Embryonic facial prominence (tissue), 1 donor: ENCODE measurements around the gene CPSF3.
"Not testable (repeated sequence)": the region's sequence is repeated elsewhere in the genome, so short reads cannot be mapped to it uniquely, and the experiment has no call there.

Source experiments
- DNase-seq: peaks from one replicate; pipeline ENCODE4 v3.0.0-alpha.2; 2016; ENCODE audit errors: extremely low spot score

Gene CPSF3

DNA sequence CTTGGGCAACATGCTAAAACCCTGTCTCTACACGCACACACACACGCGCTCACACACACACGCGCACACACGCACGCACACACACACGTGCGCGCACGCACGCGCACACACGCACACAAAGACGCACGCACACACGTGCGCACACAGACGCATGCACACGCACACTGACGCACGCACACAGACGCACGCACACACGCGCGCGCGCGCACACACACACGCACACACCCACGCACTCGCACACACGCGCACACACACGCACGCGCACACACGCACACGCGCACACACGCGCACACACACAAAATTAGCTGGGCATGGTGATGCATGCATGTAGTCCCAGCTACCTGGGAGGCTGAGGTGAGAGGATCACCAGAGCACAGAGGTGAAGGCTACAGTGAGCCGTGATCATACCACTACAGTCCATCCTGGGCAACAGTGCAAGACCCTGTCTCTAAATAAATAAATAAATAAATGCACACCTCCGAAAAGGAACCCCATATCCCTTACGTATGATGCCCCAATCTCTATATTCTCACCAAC lies 42.8 kb downstream of the CPSF3 start:
- DNase-seq, result no peak

DNA sequence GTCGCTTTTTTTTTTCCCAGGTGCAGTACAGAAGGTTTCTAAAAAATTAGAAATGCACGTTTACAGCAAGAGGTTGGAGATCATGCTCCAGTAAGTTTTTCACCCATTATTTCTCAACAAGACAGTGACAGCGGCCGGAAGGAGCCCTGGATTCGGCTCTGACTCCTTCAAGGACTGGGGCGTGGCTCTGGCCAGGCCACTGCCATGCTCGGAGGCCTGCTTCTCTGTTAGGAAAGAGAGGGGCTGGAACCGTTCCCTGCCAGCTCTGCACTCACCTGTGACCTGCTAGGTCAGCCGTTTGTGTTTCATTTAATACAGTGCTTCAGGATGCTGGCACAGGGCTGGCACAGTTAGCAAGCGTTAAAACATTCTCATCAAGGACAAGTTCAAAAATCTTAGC lies 44.2 kb downstream of the CPSF3 start:
- no peak for DNase-seq

GRCh38 chr2:9471206-9471605 lies 47.8 kb downstream of the CPSF3 start:
- no peak for DNase-seq

- DNase-seq, result no peak
These were observed 49.1 kb downstream of the CPSF3 start for GRCh38 chr2:9472511-9472910.

GRCh38 chr2:9473308-9473984 lies 50.0 kb downstream of the CPSF3 start:
- no peak for DNase-seq

DNA sequence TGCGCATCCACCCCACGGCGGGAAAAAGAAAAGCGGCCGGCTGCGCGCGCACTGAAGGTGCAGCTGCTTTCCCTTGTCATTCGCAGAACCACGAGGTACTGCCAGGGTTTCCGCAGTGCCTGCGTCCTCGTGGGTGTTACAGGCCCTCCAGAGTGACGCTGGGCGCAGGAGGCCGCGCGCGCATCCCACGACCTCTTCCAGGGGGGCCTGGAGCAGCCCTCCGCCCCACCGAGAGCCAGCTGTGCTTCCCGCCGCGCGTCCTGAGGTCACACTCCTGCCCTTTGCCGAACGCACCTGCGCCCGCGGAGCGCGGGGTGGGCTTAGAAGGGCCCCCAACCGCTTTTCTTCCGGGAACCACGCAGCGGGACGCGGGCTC lies 50.5 kb downstream of the CPSF3 start:
- no peak for DNase-seq

DNA sequence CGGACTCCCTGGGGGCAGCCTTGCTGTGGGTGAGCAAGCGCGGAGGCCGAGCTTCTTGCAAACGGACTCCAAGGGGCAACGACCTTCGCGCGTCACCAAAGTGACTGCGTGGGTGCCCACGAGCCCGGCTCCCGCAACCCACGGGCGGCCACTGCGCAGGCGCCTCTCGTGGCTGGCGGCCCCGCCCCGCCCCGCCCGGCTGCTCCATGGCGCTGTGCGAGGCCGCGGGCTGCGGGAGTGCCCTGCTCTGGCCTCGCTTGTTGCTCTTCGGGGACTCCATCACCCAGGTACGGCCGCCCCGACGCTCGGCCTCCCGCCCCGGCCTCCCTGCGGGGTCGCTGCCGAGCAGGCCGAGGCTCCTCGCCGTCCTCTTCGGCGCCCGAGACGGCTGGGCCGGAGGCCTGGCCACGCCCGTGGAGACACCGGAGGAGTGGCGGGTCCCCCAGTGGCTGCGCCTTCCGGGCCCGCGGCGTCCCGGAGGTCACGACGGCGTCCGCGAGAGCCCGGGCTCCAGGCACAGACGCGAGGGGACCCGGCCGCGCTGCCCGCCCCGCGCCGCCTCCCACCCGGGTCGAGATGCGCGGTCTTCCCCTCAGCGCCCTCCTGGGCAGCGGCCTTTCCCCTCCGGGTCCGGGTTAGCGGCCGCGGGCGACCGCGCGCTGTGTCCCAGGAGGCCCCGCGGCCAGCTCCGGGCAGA lies 51.1 kb downstream of the CPSF3 start, which contains the start of gene IAH1:
IAH1 (plus strand) TSS at position 191 of the 697 bp plus-strand sequence; CDS start at position 207, 16 bp downstream.
- no peak for DNase-seq

DNA sequence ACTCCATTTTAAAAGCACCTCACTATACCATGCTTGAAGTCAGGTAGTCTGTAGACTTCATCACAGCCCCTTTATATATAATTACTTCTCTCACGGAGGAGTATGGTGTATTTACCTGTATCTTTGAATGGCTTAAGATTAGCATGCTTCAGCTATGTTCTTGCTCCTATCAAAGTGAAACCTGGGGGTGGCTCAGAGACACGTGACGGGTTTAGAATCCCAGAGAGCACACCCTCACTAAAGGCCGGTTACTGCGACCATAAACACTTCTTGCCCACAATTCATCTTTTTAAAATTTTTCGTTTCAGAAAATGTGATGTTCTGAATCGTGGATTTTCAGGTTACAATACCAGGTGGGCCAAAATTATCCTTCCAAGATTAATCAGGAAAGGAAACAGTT lies 54.5 kb downstream of the CPSF3 start:
- DNase-seq, result no peak

GRCh38 chr2:9478526-9478925 lies 55.1 kb downstream of the CPSF3 start:
- no peak for DNase-seq

DNA sequence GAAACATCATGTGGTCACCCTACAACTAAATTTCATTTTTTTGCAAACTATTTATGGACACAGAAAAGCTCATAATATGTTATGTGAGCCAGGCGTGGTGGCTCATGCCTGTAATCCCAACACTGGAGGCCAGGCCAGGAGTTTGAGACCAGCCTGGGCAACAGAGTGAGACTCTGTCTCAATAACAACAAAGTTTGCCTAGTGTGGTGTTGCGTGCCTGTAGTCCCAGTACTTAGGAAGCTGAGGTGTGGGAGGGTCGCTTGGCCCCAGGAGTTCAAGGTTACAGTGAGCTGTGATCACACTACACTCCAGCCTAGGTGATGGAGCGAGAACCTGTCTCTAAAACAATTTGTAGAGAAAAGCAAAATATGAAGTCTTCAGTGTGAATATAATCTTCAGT lies 56.7 kb downstream of the CPSF3 start:
- no peak for DNase-seq

DNA sequence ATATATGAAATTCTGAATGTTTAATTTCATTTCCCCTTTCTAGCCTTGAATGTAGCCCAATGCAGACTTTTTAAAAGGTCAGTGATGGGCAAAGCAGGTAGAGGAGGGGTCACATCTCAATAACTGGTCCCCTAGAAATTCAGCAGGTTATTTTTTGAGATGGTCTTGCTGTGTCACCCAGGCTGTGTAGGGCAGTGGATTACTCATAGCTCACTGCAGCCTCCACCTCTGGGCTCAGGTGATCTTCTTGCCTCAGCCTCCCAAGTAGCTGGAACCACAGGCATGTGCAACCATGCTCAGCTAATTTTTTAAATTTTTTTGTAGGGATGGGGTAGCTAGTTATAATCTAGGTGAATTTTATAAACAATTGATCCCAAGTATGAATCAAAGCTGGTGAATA lies 59.7 kb downstream of the CPSF3 start:
- DNase-seq, result no peak

GRCh38 chr2:9484533-9484932 lies 61.1 kb downstream of the CPSF3 start:
- DNase-seq, result no peak

DNA sequence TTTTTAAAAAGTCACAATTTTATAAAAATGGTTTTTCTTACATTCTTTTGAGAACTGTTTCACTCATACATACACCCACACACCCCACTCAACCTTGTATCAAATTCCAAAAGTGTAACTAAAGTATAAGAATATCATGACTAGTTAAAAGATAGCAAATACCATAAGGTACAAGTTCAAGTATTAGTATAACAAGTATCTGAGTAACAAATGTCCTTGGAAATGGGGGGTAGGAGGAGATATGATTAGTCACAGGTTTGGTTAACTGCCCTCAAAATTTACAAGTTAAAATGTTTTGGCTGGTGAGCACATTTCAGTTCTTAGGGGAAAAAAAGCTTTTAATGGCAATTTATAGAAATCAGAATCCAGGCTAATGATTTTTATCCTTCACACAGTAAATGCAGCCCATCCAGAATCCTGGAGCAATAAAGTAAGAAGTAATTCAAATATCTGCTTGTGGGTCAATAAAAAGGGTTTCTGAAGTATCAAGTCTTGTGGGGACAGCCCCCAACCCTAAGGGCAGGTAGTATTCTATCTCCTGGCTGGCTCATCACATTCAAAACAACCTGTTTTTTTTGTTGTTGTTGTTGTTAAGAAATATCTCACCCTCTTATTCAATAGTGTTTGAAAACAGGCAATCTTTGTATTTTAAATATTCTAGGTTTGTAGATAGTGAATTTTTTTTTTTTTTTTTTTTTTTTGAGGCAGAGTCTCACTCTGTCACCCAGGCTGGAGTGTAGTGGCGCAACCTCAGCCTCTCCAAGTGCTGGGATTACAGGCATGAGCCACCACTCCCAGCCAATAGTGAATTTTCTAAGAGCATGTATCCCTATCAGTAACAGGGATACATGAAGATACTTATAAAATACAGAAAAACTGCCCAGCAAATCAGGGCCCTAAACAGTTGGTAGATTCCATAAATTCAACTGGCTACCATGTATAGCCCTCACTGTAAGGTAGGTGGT lies 65.4 kb downstream of the CPSF3 start:
- DNase-seq, result no peak

- no peak for DNase-seq
These were observed 67.3 kb downstream of the CPSF3 start for GRCh38 chr2:9490789-9491188.

DNA sequence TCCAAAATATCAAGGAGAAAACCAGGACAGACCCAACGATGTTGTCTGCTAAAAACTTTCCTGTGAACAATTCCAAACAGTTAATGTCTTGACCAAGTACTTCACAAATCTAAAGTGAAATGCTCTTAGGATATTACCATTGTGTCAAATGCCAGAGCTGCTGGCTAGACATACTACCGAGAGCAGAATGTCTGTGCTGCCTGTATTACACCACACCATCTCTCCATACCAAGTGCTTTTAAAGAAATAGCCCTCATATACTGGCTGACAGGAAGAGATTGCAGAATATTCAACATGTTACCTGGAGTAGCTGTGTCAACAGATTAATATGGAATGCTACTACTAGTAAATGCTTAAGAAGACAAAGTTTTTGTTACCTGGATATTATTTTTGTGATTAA lies 69.5 kb downstream of the CPSF3 start:
- DNase-seq, result no peak

GRCh38 chr2:9493478-9493877 lies 70.0 kb downstream of the CPSF3 start:
- no peak for DNase-seq

DNA sequence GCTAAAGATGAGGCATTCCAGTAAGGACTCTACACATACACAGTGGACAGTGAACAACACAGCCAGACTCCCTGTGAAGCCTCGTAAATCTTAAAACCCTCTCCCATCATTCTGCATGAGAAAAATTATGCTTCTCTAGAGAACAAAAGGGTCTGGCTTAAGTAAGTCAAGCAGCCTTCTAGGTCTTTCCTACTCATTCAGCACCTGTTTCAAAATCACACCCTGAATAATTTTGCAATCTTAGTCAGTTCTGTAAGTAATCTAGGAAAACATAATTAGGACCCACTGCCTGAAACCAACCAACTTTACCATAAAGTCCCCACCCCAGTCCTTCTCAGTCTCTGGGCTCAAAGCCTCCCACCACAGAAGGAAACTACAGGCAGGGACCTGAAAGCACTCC lies 70.6 kb downstream of the CPSF3 start:
- no peak for DNase-seq

- DNase-seq, result no peak
These were observed 73.6 kb downstream of the CPSF3 start for GRCh38 chr2:9497017-9497416.

- DNase-seq, result no peak
These were observed 74.8 kb downstream of the CPSF3 start for GRCh38 chr2:9498210-9498609.

GRCh38 chr2:9508931-9509330 lies 85.5 kb downstream of the CPSF3 start:
- DNase-seq, result no peak

- DNase-seq, result not testable (repeated sequence)
These were observed 90.5 kb downstream of the CPSF3 start for GRCh38 chr2:9513946-9514345.

- no peak for DNase-seq
These were observed 93.8 kb downstream of the CPSF3 start for GRCh38 chr2:9517118-9517782.
